NCI-H1105 treated with DMSO at 0.1 percent for 48 hours (cell line): ENCODE data around the gene TRAFD1.
A peak's percentile ranks its signal among the peaks of the same experiment; 100 is the strongest.
"Not testable (repeated sequence)": the region's sequence is repeated elsewhere in the genome, so short reads cannot be mapped to it uniquely, and the experiment has no call there.

ENCODE experiments used
- DNase-seq: peaks from one replicate; lab custom pipeline; 2025; lab: John Stamatoyannopoulos, UW

TRAFD1 gene

GRCh38 chr12:112125250-112125999 is at the start of gene TRAFD1:
Gene TRAFD1 (plus strand): TSS chr12:112125560. CDS start chr12:112130523, 4,963 bp downstream.
- DNase-seq, result peak; percentile 98

- DNase-seq, result no peak
Observed at GRCh38 chr12:112087055-112087850, 38.1 kb upstream of the TRAFD1 start.

GRCh38 chr12:112087851-112088250 is 37.5 kb upstream of the TRAFD1 start:
- no peak for DNase-seq

- no peak for DNase-seq
Observed at GRCh38 chr12:112091563-112091962, 33.8 kb upstream of the TRAFD1 start.

- no peak for DNase-seq
Observed at GRCh38 chr12:112096070-112096469, 29.3 kb upstream of the TRAFD1 start.

- DNase-seq, result no peak
Observed at GRCh38 chr12:112096667-112097066, 28.7 kb upstream of the TRAFD1 start.

- DNase-seq, result no peak
Observed at GRCh38 chr12:112097641-112098040, 27.7 kb upstream of the TRAFD1 start.

GRCh38 chr12:112100500-112100899 is 24.9 kb upstream of the TRAFD1 start:
- DNase-seq, result not testable (repeated sequence)

- no peak for DNase-seq
Observed at GRCh38 chr12:112102127-112102526, 23.2 kb upstream of the TRAFD1 start.

- not testable (repeated sequence) for DNase-seq
Observed at GRCh38 chr12:112102746-112103145, 22.6 kb upstream of the TRAFD1 start.

- no peak for DNase-seq
Observed at GRCh38 chr12:112103758-112104503, 21.4 kb upstream of the TRAFD1 start.

- DNase-seq, result no peak
Observed at GRCh38 chr12:112105891-112106290, 19.5 kb upstream of the TRAFD1 start.

GRCh38 chr12:112107306-112108201 is 17.8 kb upstream of the TRAFD1 start:
- no peak for DNase-seq

- peak; percentile 86 for DNase-seq
Observed at GRCh38 chr12:112108202-112109079, 16.9 kb upstream of the TRAFD1 start, which contains the start of gene NAA25. Gene NAA25 (minus strand): TSS chr12:112108783. CDS start chr12:112108773, 10 bp downstream.

- DNase-seq, result not testable (repeated sequence)
Observed at GRCh38 chr12:112110787-112111662, 14.3 kb upstream of the TRAFD1 start.

GRCh38 chr12:112111931-112112330 is 13.4 kb upstream of the TRAFD1 start:
- no peak for DNase-seq

- DNase-seq, result no peak
Observed at GRCh38 chr12:112112409-112113133, 12.8 kb upstream of the TRAFD1 start.

GRCh38 chr12:112115259-112116045 is 9.9 kb upstream of the TRAFD1 start:
- DNase-seq, result no peak
